ENCODE data around the gene GDPGP1.

- TF ChIP-seq MXI1 (IDR thresholded peaks at IDR 0.05; ENCODE audit: low read depth, low read length) (no peak), CREB1 (IDR thresholded peaks at IDR 0.05; ENCODE audit: low read depth) (no peak), E2F4 (IDR thresholded peaks at IDR 0.05; ENCODE audit: low read depth, low read length) (no peak), IRF3 (IDR thresholded peaks at IDR 0.05) (no peak), CTCF (IDR thresholded peaks at IDR 0.05 in 2 of 3, conservative IDR thresholded peaks at IDR 0.05 in 1 of 3; ENCODE audit: control insufficient read depth in 2 of 3, extremely low read depth in 1 of 3, insufficient read depth in 1 of 3, low read depth in 3 of 3, low read length in 3 of 3) (no peak), RAD21 (IDR thresholded peaks at IDR 0.05; ENCODE audit: insufficient read depth, low read depth, low read length) (no peak), GABPA (IDR thresholded peaks at IDR 0.05; ENCODE audit: low read depth) (no peak), SMAD1 (IDR thresholded peaks at IDR 0.05; ENCODE audit: low read depth, partially characterized antibody) (no peak), ELK1 (IDR thresholded peaks at IDR 0.05; ENCODE audit: low read depth, low read length) (no peak), SP1 (IDR thresholded peaks at IDR 0.05; ENCODE audit: low read depth, low read length) (no peak), POLR2A (IDR thresholded peaks at IDR 0.05; ENCODE audit: low read depth, low read length) (no peak)
Observed at GRCh38 chr15:90211440-90212143, 22.4 kb upstream of the GDPGP1 start.
